WTC11 (cell line): ENCODE measurements around the gene DGKG. TPM values are rescaled to one million over a fixed set of nuclear protein-coding genes. Genes with fewer than 3 reads are reported as not detected.

Experiments used
- ATAC-seq: fragments of 200-7000 bp; cut with Tn5 transposase; 2 replicates; pipeline ENCODE4 v1.10.0; 2021; ENCODE audit warnings: mild to moderate bottlenecking, moderate library complexity
- CTCF ChIA-PET: fragments of 300-600 bp; sonication (Branson Sonifier 250); formaldehyde crosslinking; loops from one replicate; lab custom pipeline; 2021; ENCODE audit warnings: antibody characterized with exemption; lab: Charles Lee
- POLR2A ChIA-PET: fragments of 350-600 bp; sonication (Branson Sonifier 250); formaldehyde crosslinking; loops from one replicate; lab custom pipeline; 2021; ENCODE audit warnings: antibody characterized with exemption; lab: Charles Lee
- DNase-seq: peaks from one replicate; pipeline ENCODE4 v3.0.0; 2021; ENCODE audit warnings: low spot score
- H3K27ac Mint-ChIP-seq: 2 replicates; pipeline ENCODE4 v1.8.0; 2021; ENCODE audit warnings: mixed read lengths
- H3K27me3 Mint-ChIP-seq: 2 replicates; pipeline ENCODE4 v1.8.0; 2021; ENCODE audit warnings: low read depth, mild to moderate bottlenecking, moderate library complexity, mixed read lengths
- H3K36me3 Mint-ChIP-seq: 2 replicates; pipeline ENCODE4 v1.8.0; 2021; ENCODE audit warnings: mixed read lengths
- H3K4me1 Mint-ChIP-seq: 2 replicates; pipeline ENCODE4 v1.8.0; 2022; ENCODE audit warnings: mixed read lengths
- H3K4me3 Mint-ChIP-seq: 2 replicates; pipeline ENCODE4 v1.8.0; 2021; ENCODE audit warnings: mild to moderate bottlenecking, moderate library complexity, mixed read lengths
- H3K9me3 Mint-ChIP-seq: 2 replicates; pipeline ENCODE4 v1.8.0; 2021; ENCODE audit warnings: mixed read lengths
- CREB1 ChIP-seq: sonication (generic); formaldehyde crosslinking; IDR thresholded peaks from 2 replicates; pipeline ENCODE4 v1.8.0; 2023; ENCODE audit warnings: mild to moderate bottlenecking, missing genetic modification reagents
- ETV6 ChIP-seq: sonication (generic); formaldehyde crosslinking; IDR thresholded peaks from 2 replicates; pipeline ENCODE4 v1.8.1; 2022; ENCODE audit warnings: mild to moderate bottlenecking, missing genetic modification reagents
- FOXP1 ChIP-seq: sonication (generic); formaldehyde crosslinking; IDR thresholded peaks from 2 replicates; pipeline ENCODE4 v1.8.0; 2022; ENCODE audit warnings: missing genetic modification reagents, mild to moderate bottlenecking, moderate library complexity, borderline replicate concordance
- GABPB1 ChIP-seq: sonication (generic); formaldehyde crosslinking; IDR thresholded peaks from 2 replicates; pipeline ENCODE4 v1.8.1; 2023; ENCODE audit warnings: mild to moderate bottlenecking, missing genetic modification reagents
- JAZF1 ChIP-seq: fragments of 250-450 bp; sonication (Bioruptor Pico); IDR thresholded peaks from 2 replicates; pipeline ENCODE4 v1.9.0; 2021; ENCODE audit warnings: moderate library complexity, mild to moderate bottlenecking, inconsistent platforms
- SMAD4 ChIP-seq: sonication (generic); formaldehyde crosslinking; IDR thresholded peaks from 2 replicates; pipeline ENCODE4 v1.8.0; 2022; ENCODE audit warnings: mild to moderate bottlenecking, missing genetic modification reagents
- TEAD1 ChIP-seq: sonication (generic); formaldehyde crosslinking; IDR thresholded peaks from 2 replicates; pipeline ENCODE4 v1.8.0; 2022; ENCODE audit warnings: mild to moderate bottlenecking, missing genetic modification reagents
- TP53 ChIP-seq: sonication (generic); formaldehyde crosslinking; IDR thresholded peaks from 2 replicates; pipeline ENCODE4 v1.8.1; 2023; ENCODE audit warnings: mild to moderate bottlenecking, missing genetic modification reagents
- ZNF416 ChIP-seq: fragments of 250-450 bp; sonication (Bioruptor Pico); IDR thresholded peaks from 2 replicates; pipeline ENCODE4 v1.9.0; 2021; ENCODE audit warnings: mild to moderate bottlenecking, inconsistent platforms
- ZNF423 ChIP-seq: fragments of 250-450 bp; sonication (Bioruptor Pico); IDR thresholded peaks from 2 replicates; pipeline ENCODE4 v2.1.2; 2022; ENCODE audit warnings: mild to moderate bottlenecking, moderate library complexity
- ZNF512 ChIP-seq: sonication (generic); formaldehyde crosslinking; IDR thresholded peaks from 2 replicates; pipeline ENCODE4 v1.8.1; 2022; ENCODE audit warnings: missing genetic modification reagents, borderline replicate concordance
- ZNF532 ChIP-seq: fragments of 250-450 bp; sonication (Bioruptor Pico); IDR thresholded peaks from 2 replicates; pipeline ENCODE4 v1.9.0; 2021; ENCODE audit warnings: mild to moderate bottlenecking, borderline replicate concordance
- total RNA-seq: library from RNA; stranded (reverse); gene quantifications from 3 replicates; pipeline ENCODE4 v1.2.3, GENCODE V29; 2021
- TF ChIP-seq, protein P1 (sequence below): sonication (generic); formaldehyde crosslinking; IDR thresholded peaks from 2 replicates; pipeline ENCODE4 v1.8.0; 2022; ENCODE audit warnings: missing genetic modification reagents
- TF ChIP-seq, protein P2 (sequence below): sonication (generic); formaldehyde crosslinking; IDR thresholded peaks from 2 replicates; pipeline ENCODE4 v1.8.1; 2023; ENCODE audit warnings: mild to moderate bottlenecking, moderate library complexity, missing genetic modification reagents

The DGKG gene
- total RNA-seq, 1 experiment from 2014 or later, result 0.92 TPM

DNA sequence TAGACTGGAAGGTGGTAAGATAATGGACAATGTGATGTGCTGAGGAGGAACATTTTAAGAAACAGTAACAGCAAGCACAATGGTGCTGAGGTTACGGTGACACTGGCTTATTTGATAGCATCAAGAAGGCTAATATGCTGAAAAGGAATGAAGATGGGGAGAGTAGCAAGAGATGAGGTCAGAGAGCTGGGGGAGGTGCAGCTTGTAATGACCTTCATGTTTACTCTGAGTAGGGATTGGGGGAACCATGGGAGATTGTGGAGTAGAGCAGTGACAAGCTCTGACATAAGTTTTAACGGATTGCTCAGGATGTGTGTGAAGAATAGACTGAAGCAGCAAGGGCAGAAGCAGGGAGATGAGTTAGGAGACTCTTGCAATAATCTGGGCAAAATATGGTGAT, 56.7 kb downstream of the DGKG start (continued):
- TF ChIP-seq, protein P1, sequence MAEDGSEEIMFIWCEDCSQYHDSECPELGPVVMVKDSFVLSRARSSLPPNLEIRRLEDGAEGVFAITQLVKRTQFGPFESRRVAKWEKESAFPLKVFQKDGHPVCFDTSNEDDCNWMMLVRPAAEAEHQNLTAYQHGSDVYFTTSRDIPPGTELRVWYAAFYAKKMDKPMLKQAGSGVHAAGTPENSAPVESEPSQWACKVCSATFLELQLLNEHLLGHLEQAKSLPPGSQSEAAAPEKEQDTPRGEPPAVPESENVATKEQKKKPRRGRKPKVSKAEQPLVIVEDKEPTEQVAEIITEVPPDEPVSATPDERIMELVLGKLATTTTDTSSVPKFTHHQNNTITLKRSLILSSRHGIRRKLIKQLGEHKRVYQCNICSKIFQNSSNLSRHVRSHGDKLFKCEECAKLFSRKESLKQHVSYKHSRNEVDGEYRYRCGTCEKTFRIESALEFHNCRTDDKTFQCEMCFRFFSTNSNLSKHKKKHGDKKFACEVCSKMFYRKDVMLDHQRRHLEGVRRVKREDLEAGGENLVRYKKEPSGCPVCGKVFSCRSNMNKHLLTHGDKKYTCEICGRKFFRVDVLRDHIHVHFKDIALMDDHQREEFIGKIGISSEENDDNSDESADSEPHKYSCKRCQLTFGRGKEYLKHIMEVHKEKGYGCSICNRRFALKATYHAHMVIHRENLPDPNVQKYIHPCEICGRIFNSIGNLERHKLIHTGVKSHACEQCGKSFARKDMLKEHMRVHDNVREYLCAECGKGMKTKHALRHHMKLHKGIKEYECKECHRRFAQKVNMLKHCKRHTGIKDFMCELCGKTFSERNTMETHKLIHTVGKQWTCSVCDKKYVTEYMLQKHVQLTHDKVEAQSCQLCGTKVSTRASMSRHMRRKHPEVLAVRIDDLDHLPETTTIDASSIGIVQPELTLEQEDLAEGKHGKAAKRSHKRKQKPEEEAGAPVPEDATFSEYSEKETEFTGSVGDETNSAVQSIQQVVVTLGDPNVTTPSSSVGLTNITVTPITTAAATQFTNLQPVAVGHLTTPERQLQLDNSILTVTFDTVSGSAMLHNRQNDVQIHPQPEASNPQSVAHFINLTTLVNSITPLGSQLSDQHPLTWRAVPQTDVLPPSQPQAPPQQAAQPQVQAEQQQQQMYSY (CRISPR knock-in tag), result no peak
- TF ChIP-seq FOXP1 (CRISPR knock-in tag) (no peak), SMAD4 (no peak), ZNF416 (CRISPR knock-in tag) (no peak), GABPB1 (CRISPR knock-in tag) (no peak), ZNF423 (CRISPR knock-in tag) (no peak)
- TF ChIP-seq, protein P2, sequence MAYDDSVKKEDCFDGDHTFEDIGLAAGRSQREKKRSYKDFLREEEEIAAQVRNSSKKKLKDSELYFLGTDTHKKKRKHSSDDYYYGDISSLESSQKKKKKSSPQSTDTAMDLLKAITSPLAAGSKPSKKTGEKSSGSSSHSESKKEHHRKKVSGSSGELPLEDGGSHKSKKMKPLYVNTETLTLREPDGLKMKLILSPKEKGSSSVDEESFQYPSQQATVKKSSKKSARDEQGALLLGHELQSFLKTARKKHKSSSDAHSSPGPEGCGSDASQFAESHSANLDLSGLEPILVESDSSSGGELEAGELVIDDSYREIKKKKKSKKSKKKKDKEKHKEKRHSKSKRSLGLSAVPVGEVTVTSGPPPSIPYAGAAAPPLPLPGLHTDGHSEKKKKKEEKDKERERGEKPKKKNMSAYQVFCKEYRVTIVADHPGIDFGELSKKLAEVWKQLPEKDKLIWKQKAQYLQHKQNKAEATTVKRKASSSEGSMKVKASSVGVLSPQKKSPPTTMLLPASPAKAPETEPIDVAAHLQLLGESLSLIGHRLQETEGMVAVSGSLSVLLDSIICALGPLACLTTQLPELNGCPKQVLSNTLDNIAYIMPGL, result no peak

DNA sequence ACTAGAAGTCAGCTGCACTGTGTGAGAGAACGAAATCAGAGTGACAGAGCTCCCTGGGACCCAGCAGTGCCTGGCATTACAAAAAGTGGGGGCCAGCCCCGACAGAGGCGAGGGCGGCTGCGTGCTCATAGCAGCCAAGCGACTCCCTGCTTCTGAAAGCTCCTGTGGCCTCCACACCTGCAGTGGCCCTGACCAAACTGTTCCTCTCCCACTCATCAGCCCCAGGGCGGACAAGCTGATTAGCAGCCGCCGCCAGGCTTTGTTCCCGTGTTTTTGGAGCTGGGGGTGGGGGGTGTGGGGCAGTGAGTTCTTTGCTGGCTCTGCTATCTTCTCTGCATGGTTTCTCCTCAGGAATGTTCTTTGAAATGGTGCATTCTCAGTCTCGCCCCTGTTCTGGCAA, 58.1 kb downstream of the DGKG start:
- Mint-ChIP-seq H3K4me1 (peaks cover 9% of the 10 kb centered on the region), H3K27ac (no peak overlapping the region), H3K4me3 (no peak overlapping the region), H3K27me3 (no peaks in the 10 kb centered on the region)
- CTCF ChIA-PET, result interaction anchor here (0.8 to 2.0 kb wide), 9 partner anchors 27 to 360 kb away, joined by 3 to 8 read pairs (median 4); no protein-coding TSS in a partner anchor
- POLR2A ChIA-PET, result no interaction called here
- TF ChIP-seq ETV6 (CRISPR knock-in tag) (no peak), ZNF512 (CRISPR knock-in tag) (no peak), CREB1 (CRISPR knock-in tag) (no peak), TEAD1 (CRISPR knock-in tag) (0 out of 2 replicates have a peak, but pooled peaks have one; percentile 23), FOXP1 (CRISPR knock-in tag) (no peak), JAZF1 (CRISPR knock-in tag) (no peak), TP53 (no peak)
- TF ChIP-seq, all 79 proteins: peak for 1
- DNase-seq (peak; percentile 28), ATAC-seq (peak; percentile 88)
- Mint-ChIP-seq H3K9me3 (no peaks in the 10 kb centered on the region), H3K36me3 (no peaks in the 10 kb centered on the region)

GRCh38 chr3:186299327-186299726, 62.7 kb downstream of the DGKG start:
- Mint-ChIP-seq H3K4me3 (no peak overlapping the region), H3K27ac (no peak overlapping the region), H3K9me3 (no peaks in the 10 kb centered on the region), H3K4me1 (peaks cover 9% of the 10 kb centered on the region), H3K36me3 (no peaks in the 10 kb centered on the region), H3K27me3 (no peaks in the 10 kb centered on the region; the same call in 1 of the 2 replicates)
- ATAC-seq, result no peak
- TF ChIP-seq ZNF532 (CRISPR knock-in tag) (no peak), ZNF416 (CRISPR knock-in tag) (no peak)
- TF ChIP-seq, protein P1 (CRISPR knock-in tag), result no peak
- DNase-seq, result no peak
- ChIA-PET POLR2A (no interaction called here), CTCF (no interaction called here)
